Frontal cortex (tissue), 4 donors: ENCODE measurements around the gene RANBP17. TPM values are rescaled to one million over a fixed set of nuclear protein-coding genes. Genes with fewer than 3 reads are reported as not detected.
"Not testable (repeated sequence)": the region's sequence is repeated elsewhere in the genome, so short reads cannot be mapped to it uniquely, and the experiment has no call there.

Source experiments
- DNase-seq, 2 donors: peaks; one replicate each; pipeline ENCODE4 v3.0.0; 2012; ENCODE audit warnings: low spot score in 2 of 2
- FAIRE-seq: peaks from 2 replicates; lab custom pipeline; 2012; peaks lifted over from hg19 to GRCh38; lab: Jason Lieb, UNC
- total RNA-seq: library from RNA; depleted of rRNA; stranded (reverse); fragments of >200 nt; gene quantifications from one replicate; pipeline ENCODE4 v1.2.3, GENCODE V29; 2014
- donor health status: control.
- donor health status: control.
- donor health status: control.

The RANBP17 gene
- total RNA-seq, 1 donor from 2014 or later: 190 TPM

DNA sequence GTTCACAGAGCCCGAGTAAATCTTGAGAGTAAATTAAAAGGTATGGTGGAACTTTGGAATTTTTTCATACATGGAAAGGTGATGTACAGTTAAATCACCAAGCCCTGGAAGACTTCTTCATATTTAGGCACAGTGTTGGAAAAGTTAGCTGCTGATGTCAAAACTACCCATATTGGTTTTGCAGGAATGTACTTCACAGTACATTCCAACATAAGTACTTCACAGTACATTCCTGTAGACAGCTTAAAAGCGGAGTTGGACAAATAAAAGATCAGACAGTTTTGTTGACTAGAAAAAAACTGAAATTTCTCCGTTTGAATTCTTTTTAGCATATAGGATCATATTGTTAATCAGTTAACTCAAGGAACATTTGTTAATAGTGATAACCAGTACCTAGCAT lies 1.8 kb downstream of the RANBP17 start:
- FAIRE-seq (no peak), DNase-seq (no peak)

DNA sequence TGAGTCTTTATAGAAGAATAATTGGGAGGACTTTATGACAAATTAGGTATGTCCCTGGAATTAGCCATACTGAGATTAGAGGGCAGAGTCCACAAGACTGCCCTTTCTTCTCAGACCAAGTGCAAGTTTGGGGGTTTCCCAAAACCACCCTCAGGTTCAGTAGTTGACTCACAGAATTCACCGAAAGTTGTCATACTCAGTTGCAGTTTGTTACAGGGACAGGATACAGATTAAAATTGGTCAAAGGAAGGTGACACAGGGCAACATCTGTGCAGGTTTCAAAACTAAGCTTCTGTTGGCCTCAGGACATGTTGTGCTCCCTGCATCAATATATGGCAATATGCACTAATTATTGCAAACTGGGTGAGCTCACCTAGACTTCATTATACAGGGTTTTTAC lies 3.8 kb downstream of the RANBP17 start:
- FAIRE-seq: no peak
- no peak for DNase-seq

DNA sequence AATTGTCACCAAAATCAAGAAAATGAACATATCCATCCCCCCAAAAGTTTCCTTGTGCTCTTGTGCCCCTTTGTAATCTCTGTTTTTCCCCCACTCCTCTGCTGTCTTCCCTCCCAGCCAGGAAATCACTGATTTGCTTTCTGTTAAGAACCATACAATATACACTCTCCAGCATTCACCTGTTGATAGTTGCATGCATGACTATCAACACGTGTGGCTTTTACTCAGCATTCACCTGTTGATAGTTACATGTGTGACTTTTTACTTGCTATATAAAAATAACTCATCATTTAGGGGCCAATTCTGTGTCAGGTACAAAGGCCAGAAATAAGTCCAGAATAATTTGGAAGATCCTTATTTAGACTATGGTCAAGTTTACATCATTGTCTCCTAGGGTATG lies 6.0 kb downstream of the RANBP17 start:
- DNase-seq (no peak), FAIRE-seq (no peak)

DNA sequence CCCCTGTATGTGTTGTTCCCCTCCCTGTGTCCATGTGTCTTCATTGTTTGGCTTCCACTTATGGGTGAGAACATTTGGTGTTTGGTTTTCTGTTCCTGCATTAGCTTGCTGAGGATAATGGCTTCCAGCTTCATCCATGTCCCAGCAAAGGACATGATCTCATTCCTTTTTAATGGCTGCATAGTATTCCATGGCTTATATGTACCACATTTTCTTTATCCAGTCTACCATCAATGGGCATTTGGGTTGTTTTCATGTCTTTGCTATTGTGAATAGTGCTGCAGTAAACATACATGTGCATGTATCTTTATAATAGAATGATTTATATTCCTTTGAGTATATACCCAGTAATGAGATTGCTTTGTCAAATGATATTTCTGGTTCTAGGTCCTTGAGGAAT lies 8.6 kb downstream of the RANBP17 start:
- not testable (repeated sequence) for DNase-seq, FAIRE-seq

DNA sequence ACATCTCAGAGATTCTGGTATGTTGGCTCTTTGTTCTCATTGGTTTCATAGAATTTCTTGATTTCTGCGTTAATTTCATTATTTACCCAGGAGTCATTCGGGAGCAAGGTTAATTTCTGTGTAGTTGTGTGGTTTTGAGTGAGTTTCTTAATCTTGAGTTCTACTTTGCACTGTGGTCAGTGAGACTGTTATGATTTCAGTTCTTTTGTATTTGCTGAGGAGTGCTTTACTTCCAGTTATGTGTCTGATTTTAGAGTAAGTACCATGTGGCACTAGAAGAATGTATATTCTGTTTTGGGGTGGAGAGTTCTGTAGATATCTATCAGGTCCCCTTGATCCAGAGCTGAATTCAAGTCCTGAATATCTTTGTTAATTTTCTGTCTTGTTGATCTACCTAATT lies 12.2 kb downstream of the RANBP17 start:
- DNase-seq: no peak
- no peak for FAIRE-seq

DNA sequence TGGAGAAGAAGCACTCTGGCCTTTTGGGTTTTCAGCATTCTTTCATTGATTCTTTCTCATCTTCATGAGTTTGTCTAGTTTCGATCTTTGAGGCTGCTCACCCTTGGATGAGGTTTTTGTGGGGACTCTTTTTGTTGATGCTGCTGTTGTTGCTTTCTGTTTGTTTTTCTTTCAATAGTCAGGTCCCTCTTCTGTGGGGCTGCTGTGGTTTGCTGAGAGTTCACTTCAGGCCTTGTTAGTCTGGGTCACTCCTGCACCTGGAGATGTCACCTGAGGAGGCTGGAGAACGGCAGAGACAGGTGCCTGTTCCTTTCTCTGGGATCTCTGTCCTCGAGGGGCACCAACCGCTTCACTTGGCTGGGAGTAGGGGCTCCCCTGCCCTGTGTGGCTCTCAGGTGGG lies 14.0 kb downstream of the RANBP17 start:
- FAIRE-seq (no peak), DNase-seq (no peak)

DNA sequence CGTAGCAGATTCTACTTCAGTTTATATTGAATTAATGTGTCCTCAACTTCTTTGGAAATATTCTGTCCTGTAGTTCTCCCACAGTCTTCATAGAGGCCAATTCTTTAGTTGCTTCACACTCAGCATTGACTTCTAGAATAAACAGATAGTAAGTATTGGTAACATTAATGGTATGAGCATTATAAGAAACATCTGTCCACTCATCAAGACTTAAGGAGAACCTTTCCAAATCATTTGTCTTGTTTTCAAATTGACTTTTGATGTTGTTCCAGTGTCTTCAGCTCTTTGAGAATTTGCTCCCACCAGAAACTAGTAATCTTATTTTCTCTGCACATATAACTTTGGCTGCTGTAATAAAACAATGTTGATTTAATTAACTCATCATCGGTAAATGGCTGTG lies 18.3 kb downstream of the RANBP17 start:
- FAIRE-seq (no peak), DNase-seq (no peak)

DNA sequence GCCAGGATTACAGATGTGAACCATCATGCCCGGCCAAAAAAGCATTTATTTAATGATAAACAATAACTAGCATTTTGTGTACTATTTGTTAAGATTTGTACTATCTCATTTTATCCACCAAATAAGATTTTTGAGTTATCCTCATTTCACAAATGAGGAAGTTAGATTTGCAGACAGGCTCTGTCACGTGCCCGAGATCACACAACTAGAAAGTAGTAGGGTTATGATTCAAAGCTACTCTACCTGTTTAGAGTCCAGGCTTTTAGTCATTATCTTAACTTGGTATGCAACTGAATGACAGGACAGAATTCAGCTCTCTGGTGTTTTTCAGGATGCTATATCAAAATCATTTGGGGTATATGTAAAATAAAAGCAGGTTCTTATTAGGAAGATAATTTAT lies 20.5 kb downstream of the RANBP17 start:
- DNase-seq: no peak
- no peak for FAIRE-seq

DNA sequence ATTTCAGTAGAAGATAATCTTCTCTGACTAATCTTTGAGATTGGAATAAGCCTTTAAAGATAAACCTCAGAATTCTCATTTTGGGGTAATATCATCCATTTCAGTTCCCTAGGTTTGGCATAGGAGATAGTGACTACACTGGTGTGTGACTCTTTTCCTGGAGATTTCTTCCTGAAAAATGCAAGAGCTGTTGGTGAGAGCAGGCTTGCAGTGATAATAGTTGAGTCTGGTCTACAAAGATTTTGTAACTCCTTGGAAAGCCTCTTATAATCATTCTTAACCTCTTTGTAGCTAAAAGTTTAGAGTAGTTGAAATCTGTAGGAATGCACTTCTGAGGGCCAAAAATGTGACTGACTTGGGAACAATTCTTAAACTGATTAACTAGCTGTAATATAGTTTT lies 23.4 kb downstream of the RANBP17 start:
- DNase-seq: no peak
- FAIRE-seq: no peak

DNA sequence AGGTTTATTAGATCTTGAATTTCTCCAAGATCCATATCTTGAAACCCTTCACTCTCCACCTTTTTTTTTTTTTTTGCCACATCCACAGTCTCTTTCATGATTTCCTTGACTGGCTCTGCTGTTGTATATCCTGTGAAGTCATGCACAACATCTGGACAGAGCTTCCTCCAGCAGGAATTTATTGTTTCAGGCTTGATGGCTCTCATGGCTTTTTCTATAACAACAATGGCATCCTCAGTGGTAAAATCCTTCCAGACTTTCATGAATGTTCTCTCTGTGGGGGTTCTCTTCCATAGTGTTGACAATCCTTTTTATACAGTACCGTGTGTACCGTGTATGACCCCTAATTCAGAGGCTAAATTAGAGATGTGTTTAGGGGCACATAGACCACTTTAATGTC lies 24.0 kb downstream of the RANBP17 start:
- no peak for DNase-seq
- FAIRE-seq: no peak

DNA sequence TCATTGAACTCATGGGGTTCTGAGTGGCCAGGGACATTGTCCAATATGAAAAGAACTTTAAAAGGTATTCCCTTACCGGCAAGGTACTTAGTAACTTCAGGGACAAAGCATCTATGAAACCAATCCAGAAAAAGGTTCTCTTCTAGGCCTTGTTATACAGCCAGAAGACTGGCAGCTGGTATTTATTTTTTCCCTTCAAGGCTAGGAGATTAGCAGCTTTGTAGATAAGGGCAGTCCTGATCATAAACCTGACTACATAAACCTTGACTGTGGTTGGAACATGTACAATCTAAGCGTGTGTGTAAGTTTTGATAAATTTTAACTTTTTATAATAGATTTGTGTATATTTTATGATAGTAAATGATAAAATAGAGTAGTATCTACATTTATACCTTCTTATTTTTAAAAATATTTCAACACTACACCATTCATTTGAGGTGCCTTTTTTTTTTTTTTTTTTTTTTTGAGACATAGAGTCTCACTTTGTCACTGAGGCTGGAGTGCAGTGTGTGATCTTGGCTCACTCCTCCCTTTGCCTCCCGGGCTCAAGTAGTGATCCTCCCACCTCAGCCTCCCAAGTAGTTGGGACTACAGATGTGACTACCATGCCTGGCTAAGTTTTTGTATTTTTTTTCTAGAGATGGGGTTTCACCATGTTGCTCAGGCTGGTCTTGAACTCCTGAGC lies 24.5 kb downstream of the RANBP17 start:
- no peak for DNase-seq
- FAIRE-seq: no peak

DNA sequence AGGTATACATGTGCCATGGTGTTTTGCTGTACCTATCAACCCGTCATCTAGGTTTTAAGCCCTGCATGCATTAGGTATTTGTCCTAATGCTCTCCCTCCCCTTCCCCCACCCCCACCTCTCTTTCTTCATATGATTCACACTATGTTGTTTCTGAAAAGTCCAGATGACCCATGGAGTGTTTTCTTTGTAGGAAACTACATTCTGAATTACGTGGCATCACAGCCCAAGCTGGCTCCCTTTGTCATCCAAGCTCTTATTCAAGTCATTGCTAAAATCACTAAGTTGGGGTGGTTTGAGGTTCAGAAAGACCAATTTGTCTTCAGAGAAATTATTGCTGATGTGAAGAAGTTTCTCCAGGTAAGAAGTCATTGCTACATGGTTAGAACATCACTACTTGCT lies 30.4 kb downstream of the RANBP17 start:
- DNase-seq: no peak
- no peak for FAIRE-seq

DNA sequence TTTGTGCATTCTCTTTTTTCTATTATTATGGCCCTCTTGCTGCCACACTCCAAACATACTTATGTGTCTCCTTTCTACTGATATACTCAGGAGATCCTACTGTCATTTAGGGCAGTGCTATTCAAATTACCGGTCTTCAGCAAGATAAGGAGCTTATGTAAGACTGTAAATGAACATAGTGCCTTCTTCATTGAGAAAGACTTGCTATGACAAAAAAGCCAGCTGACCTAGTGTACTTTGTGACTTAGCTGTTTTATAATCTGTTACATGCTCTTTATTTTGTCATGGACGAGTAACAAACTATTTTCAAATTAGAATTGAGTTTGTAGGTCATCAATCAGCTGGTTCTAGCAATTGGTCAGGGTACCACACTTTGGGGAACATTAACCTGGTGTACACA lies 32.8 kb downstream of the RANBP17 start:
- DNase-seq (no peak), FAIRE-seq (no peak)

DNA sequence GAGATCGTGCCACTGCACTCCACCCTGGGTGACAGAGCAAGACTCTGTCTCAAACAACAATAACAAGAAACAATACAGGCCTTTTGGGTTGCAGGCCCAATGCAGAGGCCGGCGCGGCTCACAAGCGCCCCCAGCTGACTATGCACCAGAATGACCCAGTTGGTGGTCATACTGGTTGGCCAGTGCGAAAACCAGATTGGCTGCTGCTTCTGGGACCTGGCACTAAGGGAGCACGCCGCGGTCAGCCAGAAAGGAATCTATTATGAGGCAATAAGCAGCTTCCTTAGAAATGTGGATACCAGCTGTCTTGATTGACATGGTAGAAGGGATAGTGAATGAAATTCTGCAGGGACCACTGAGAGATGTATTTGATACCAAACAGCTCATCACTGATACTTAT lies 35.0 kb downstream of the RANBP17 start:
- FAIRE-seq (no peak), DNase-seq (no peak)

DNA sequence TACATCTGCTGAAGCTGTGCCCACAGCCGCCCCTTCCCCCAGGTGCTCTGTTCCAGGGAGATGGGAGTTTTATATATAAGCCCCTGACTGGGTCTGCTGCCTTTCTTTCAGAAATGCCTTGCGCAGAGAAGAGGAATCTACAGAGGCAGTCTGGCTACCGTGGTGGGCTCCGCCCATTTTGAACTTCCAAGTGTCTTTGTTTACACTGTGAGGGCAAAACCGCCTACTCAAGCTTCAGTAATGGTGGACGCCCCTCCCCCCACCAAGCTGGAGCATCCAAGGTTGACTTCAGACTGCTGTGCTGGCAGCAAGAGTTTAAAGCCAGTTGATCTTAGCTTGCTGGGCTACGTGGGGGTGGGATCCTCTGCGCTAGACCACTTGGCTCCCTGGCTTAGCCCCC lies 41.3 kb downstream of the RANBP17 start:
- no peak for DNase-seq
- FAIRE-seq: no peak

DNA sequence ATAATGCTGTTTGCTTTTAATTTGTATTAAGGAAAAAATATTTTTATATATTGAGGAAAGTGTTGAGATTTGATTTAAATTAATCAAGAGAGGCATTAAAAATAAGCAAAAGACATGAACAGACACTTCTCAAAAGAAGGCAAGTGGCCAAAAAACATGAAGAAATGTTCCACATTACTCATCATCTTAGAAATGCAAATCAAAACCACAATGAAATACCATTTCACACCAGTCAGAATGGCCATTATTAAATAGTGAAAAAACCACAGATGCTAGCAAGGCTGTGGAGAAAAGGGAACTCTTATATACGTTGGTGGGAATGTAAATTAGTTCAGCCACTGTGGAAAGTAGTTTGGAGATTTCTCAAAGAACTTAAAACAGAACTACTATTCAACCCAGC lies 45.9 kb downstream of the RANBP17 start:
- DNase-seq (no peak), FAIRE-seq (no peak)

DNA sequence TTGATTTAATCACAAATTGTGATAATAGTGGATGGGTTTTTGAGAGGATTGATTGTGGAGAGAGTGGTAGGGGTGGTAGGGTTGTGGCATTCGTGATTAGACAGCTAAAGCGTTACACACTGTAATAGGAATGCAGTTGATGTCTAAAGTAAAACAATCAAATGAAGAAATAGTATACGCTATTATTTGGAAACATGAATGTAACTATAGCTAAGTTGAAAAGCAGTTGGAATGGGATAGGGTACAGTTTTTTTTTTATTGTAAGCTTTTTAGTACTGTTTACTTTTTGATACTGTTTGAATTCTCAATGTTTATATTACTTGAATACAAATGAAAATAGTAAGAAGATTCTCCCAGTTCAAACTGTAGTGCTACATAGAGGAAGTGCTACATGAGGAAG lies 51.8 kb downstream of the RANBP17 start:
- no peak for DNase-seq
- FAIRE-seq: no peak

DNA sequence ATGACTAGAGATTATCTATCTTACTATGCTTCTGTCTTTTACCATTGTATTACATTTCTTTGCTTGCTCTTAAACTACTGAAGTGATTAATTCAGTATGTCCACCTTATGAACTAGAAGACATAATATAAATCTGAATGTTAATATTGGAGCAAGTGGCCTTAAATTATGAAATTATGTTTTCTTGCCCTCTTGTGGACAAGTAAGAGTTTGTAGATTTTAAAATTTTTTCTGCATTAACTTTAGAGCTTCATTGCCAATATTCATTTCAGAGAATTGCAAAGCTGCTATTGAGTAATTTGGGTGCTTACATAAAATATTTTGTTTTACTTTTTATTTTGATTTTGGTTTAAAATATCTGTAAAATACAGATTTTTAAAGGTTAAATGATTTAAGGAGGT lies 55.3 kb downstream of the RANBP17 start:
- FAIRE-seq: no peak
- DNase-seq: no peak

DNA sequence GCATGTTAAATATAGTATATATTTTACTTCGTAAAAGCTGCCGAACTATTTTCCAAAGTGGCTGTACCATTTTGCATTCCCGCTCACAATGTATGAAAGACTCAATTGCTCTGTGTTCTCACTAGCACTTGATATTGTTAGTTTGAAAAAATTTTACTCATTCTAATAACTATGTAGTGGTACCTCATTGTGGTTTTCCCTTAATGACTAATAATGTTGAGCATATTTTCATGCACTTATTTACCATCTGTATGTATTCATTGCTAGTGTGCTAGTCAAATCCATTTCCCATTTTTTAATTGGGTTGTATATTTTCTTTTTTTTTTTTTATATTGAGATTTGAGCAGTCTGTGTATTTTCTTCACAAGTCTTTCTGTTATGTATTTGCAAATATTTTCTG lies 58.4 kb downstream of the RANBP17 start:
- DNase-seq (no peak), FAIRE-seq (no peak)

DNA sequence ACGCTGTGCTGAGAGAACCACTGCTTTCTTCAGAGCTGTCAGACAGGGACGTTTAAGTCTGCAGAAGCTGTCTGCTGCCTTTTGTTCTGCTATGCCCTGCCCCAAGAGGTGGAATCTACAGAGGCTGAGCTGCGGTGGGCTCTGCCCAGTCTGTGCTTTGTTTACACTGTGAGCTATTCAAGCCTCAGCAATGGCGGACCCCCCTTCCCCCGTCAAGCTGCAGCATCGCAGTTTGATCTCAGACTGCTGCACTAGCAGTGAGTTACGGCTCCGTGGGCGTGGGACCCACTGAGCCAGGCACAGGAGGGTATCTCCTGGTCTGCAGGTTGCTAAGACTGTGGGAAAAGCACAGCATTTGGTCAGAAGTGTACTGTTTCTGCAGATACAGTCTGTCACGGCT lies 60.5 kb downstream of the RANBP17 start:
- not testable (repeated sequence) for FAIRE-seq, DNase-seq

DNA sequence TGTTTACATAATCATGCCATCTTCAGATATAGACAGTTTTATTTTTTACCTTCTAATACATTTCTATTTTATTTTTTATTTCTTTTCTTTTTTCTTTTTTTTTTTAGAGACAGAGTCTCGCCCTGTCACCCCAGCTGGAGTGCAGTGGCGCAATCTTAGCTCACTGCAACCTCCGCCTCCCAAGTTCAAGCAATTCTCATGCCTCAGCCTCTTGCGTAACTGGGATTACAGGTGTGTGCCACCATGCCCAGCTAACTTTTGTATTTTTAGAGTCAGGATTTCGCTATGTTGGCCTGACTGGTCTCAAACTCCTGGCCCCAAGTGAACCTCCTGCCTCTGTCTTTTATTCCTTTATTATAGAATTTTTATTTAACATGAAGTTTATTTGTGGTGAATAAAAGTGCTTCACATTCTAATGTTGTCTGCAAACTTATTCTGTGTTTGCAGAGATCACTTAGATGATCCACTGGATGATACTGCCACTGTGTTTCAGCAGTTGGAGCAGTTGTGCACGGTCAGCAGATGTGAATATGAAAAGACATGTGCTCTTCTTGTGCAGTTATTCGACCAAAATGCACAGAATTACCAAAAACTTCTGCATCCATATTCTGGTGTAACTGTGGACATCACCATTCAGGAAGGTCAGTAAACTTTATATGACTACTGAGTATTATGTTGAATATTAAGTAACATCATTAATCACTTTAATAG lies 62.2 kb downstream of the RANBP17 start:
- DNase-seq (no peak), FAIRE-seq (no peak)
